ENCODE data around the gene TYSND1.

GRCh38 chr10:70092389-70092718 is 54.1 kb downstream of the TYSND1 start:
- TF ChIP-seq CTCF (conservative IDR thresholded peaks at IDR 0.05; ENCODE audit: low read length) (no peak), EZH2phosphoT487 (IDR thresholded peaks at IDR 0.05; ENCODE audit: borderline replicate concordance, low read depth, low read length) (no peak)

Measured in OCI-LY7 (cell line).